Measurements from ENCODE around the gene NXPE3.

Gene NXPE3

DNA sequence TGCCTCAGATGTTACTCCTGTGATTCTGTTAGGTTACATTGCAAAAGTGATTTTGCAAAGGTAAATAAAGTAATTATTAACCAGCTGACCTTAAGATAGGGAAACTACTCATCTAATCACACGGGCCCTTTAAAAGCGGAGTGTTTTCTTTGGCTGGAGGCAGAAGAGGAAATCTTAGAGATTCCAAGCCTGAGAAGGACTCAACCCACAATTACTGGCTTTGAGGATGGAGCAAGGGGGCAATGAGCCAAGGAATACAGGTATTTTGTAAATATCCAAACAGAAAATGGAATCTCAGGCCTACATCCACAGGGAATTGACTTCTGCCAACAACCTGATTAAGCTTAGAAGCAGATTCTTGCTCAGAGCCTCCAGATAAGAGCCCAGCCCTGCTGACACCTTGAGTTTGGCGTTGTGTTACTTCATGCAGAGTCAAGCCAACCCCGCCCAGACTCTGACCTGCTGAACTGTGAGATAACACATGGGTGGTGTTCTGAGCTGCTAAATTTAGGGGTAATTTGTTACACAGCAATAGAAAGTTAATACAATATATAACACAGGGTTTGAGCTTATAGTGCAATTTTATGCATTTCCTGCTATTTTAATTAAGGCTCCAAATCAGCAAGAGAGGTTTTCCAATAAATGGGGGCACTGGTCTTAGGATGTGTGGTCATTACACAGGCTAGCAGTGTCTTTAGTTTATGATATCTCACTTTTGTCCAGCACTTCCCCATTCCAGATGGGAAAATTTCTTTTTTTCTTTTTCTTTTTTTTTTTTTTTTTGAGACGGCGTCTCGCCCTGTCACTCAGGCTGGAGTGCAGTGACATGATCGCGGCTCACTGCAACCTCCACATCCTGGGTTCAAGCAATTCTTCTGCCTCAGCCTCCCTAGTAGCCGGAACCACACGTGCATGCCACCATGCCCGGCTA lies 89.8 kb downstream of the NXPE3 start:
- TF ChIP-seq, protein P1, sequence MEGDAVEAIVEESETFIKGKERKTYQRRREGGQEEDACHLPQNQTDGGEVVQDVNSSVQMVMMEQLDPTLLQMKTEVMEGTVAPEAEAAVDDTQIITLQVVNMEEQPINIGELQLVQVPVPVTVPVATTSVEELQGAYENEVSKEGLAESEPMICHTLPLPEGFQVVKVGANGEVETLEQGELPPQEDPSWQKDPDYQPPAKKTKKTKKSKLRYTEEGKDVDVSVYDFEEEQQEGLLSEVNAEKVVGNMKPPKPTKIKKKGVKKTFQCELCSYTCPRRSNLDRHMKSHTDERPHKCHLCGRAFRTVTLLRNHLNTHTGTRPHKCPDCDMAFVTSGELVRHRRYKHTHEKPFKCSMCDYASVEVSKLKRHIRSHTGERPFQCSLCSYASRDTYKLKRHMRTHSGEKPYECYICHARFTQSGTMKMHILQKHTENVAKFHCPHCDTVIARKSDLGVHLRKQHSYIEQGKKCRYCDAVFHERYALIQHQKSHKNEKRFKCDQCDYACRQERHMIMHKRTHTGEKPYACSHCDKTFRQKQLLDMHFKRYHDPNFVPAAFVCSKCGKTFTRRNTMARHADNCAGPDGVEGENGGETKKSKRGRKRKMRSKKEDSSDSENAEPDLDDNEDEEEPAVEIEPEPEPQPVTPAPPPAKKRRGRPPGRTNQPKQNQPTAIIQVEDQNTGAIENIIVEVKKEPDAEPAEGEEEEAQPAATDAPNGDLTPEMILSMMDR (IDR thresholded peaks at IDR 0.05) = no peak
- Histone ChIP-seq H3K4me3 (no peak overlapping the region), H3K27ac (no peak overlapping the region)
- no peak for DNase-seq (ENCODE audit: low spot score)

DNA sequence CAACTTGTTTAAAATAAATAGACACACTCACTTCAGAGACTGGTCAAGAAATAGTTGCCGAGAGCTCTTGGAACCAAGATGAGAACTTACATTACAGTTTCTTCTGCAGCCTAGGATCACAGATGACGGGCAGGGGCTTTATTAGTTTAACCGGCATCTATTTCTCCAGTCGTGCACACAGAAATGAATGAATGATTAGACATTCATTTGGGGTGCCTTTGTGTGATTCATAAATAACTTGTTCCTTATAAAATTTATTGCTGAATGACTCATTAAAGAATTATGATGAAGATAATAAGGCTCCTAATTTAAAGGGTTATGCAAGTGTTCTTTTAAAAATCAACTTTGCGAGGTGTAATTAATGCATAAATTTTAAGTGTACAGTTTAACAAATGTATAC lies 91.1 kb downstream of the NXPE3 start:
- Histone ChIP-seq H3K4me3 (no peak overlapping the region), H3K27ac (no peak overlapping the region)
- TF ChIP-seq, protein P1 (IDR thresholded peaks at IDR 0.05) = no peak
- no peak for DNase-seq (ENCODE audit: low spot score)

DNA sequence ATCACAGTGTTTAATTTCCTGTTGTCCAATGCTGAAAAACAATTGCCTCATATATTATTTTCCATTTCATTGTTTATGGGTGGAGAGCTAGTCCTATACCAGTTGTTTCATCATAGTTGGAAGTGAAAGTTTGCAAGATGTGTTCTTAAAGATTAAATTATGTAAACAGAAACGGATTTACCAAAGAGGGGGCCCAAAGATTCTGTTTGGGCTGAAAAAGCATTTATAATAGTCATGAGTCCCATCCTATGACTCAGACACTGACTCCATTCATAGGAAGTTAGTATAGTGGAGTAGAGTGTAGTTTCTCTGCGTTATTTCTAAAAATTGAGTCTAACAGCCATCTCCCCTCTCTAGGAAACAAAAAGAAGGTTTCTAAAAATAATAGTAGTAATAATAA lies 94.6 kb downstream of the NXPE3 start:
- DNase-seq (ENCODE audit: low spot score) = no peak
- Histone ChIP-seq H3K27ac (no peak overlapping the region), H3K4me3 (no peak overlapping the region)
- TF ChIP-seq, protein P1 (IDR thresholded peaks at IDR 0.05) = no peak

DNA sequence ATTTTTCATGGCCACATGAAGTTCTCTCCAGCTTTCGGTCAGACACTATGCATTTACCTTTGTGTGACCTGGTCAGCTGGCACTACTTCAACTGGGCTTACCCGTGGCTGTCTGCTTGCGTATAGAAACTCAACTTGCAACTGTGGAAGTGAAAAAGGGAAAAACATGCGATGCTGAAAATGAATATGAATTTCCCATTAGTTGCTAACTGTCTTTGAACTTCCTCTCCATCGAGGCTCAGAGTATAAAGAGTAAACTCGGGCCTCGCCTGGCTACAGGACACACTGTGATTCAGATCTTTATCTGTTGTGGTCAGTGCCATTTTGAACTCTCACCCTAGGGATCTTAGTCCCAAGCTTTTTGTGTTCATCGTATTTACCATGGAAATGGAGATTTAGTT lies 97.1 kb downstream of the NXPE3 start:
- TF ChIP-seq, protein P1 (IDR thresholded peaks at IDR 0.05) = no peak
- DNase-seq (ENCODE audit: low spot score) = no peak
- H3K4me3 ChIP-seq = no peak overlapping the region
- H3K27ac ChIP-seq = no peak overlapping the region

Measured in coronary artery (tissue), 2 donors.